Stimulated activated CD8-positive, alpha-beta memory T cell treated with anti-CD3 and anti-CD28 coated beads, Interleukin-12 subunit alpha, Interleukin-12 subunit beta, amount 100 ng/mL, for 1 hour (primary cell): ENCODE measurements around the gene AKAP13.

ENCODE experiments used
- DNase-seq: peaks from one replicate; pipeline ENCODE4 v3.0.0-alpha.2; 2020; ENCODE audit warnings: low read depth

The AKAP13 gene

GRCh38 chr15:85407421-85408269, 27.2 kb downstream of the AKAP13 start:
- no peak for DNase-seq

GRCh38 chr15:85408270-85408746, 27.9 kb downstream of the AKAP13 start:
- DNase-seq = no peak

GRCh38 chr15:85412066-85412465, 31.7 kb downstream of the AKAP13 start:
- DNase-seq = no peak

- DNase-seq = peak; percentile 59
Observed at GRCh38 chr15:85412956-85413854, 32.8 kb downstream of the AKAP13 start.

GRCh38 chr15:85414037-85414436, 33.6 kb downstream of the AKAP13 start:
- DNase-seq = no peak

GRCh38 chr15:85414495-85414894, 34.1 kb downstream of the AKAP13 start:
- no peak for DNase-seq

GRCh38 chr15:85414991-85415390, 34.6 kb downstream of the AKAP13 start:
- DNase-seq = no peak

GRCh38 chr15:85415783-85416182, 35.4 kb downstream of the AKAP13 start:
- no peak for DNase-seq

- DNase-seq = no peak
Observed at GRCh38 chr15:85417276-85417675, 36.9 kb downstream of the AKAP13 start.

GRCh38 chr15:85419161-85419560, 38.8 kb downstream of the AKAP13 start:
- no peak for DNase-seq

- no peak for DNase-seq
Observed at GRCh38 chr15:85421116-85421925, 40.9 kb downstream of the AKAP13 start.

GRCh38 chr15:85422607-85423006, 42.2 kb downstream of the AKAP13 start:
- DNase-seq = no peak

- no peak for DNase-seq
Observed at GRCh38 chr15:85423256-85423655, 42.9 kb downstream of the AKAP13 start.

GRCh38 chr15:85424154-85424553, 43.8 kb downstream of the AKAP13 start:
- DNase-seq = no peak

- no peak for DNase-seq
Observed at GRCh38 chr15:85426481-85426880, 46.1 kb downstream of the AKAP13 start.

- no peak for DNase-seq
Observed at GRCh38 chr15:85427286-85428028, 47.1 kb downstream of the AKAP13 start.

GRCh38 chr15:85429522-85429921, 49.1 kb downstream of the AKAP13 start:
- DNase-seq = no peak

GRCh38 chr15:85430406-85431204, 50.2 kb downstream of the AKAP13 start:
- DNase-seq = no peak

- no peak for DNase-seq
Observed at GRCh38 chr15:85439996-85440395, 59.6 kb downstream of the AKAP13 start.

- DNase-seq = no peak
Observed at GRCh38 chr15:85440451-85440850, 60.0 kb downstream of the AKAP13 start.
